IMR-90 (cell line): ENCODE measurements around the gene ATP6V1E1. TPM values are rescaled to one million over a fixed set of nuclear protein-coding genes. Genes with fewer than 3 reads are reported as not detected.

Experiments
- ATAC-seq: fragments of 200-7000 bp; cut with Tn5 transposase; 2 replicates; pipeline ENCODE4 v1.9.1; 2020; ENCODE audit warnings: low read depth, mild to moderate bottlenecking, moderate library complexity
- BruUV-seq: library from RNA; stranded (reverse); fragments of 400-500 nt; replicated peaks from 2 replicates; lab custom pipeline; 2021; lab: Mats Ljungman, UMichigan
- CTCF ChIA-PET: fragments of 300-600 bp; formaldehyde crosslinking; extraction: SDS; loops from one replicate; lab custom pipeline; 2021; ENCODE audit warnings: antibody characterized with exemption; lab: Yijun Ruan, JAX
- POLR2A ChIA-PET: fragments of 300-600 bp; sonication (Branson Sonifier 250); formaldehyde crosslinking; loops from one replicate; lab custom pipeline; 2022; ENCODE audit warnings: antibody characterized with exemption; ENCODE audit not compliant: unreplicated experiment; lab: Charles Lee
- DNase-seq: peaks from one replicate; pipeline ENCODE4 v3.0.0; 2013
- H2AFZ ChIP-seq: replicated peaks from 2 replicates; pipeline ENCODE3; 2013; ENCODE audit warnings: low read length, mild to moderate bottlenecking; ENCODE audit not compliant: poor library complexity
- H2AK5ac ChIP-seq: 2 replicates; pipeline ENCODE4 v1.6.1; 2013; ENCODE audit warnings: low read depth, low read length, inconsistent platforms
- H2AK9ac ChIP-seq: replicated peaks from 2 replicates; pipeline ENCODE3; 2013; ENCODE audit warnings: mild to moderate bottlenecking, low read depth, low read length, moderate library complexity; ENCODE audit not compliant: poor library complexity
- H2BK120ac ChIP-seq: 2 replicates; pipeline ENCODE4 v1.6.1; 2013; ENCODE audit warnings: low read depth, low read length, inconsistent platforms
- H2BK15ac ChIP-seq: 3 replicates; pipeline ENCODE4 v1.6.1; 2013; ENCODE audit warnings: low read depth, low read length, inconsistent platforms
- H2BK20ac ChIP-seq: 2 replicates; pipeline ENCODE4 v1.6.1; 2013; ENCODE audit warnings: low read depth, mild to moderate bottlenecking, inconsistent platforms, low read length, moderate library complexity
- H2BK5ac ChIP-seq: 2 replicates; pipeline ENCODE4 v1.6.1; 2013; ENCODE audit warnings: mild to moderate bottlenecking, low read depth, low read length, inconsistent platforms; ENCODE audit not compliant: poor library complexity, severe bottlenecking
- H3K14ac ChIP-seq: replicated peaks from 2 replicates; pipeline ENCODE4 v1.6.1; 2013; ENCODE audit warnings: low read depth, low read length, inconsistent platforms
- H3K18ac ChIP-seq: 2 replicates; pipeline ENCODE4 v1.6.1; 2013; ENCODE audit warnings: low read depth, low read length, control low read depth
- H3K23ac ChIP-seq: 2 replicates; pipeline ENCODE4 v1.6.1; 2013; ENCODE audit warnings: low read depth, low read length, inconsistent platforms
- H3K27ac ChIP-seq: 2 replicates; pipeline ENCODE4 v1.5.1; 2013; ENCODE audit warnings: mild to moderate bottlenecking, control low read depth, low read length; ENCODE audit not compliant: insufficient read depth
- H3K27me3 ChIP-seq: 2 replicates; pipeline ENCODE4 v1.6.1; 2013; ENCODE audit warnings: low read length; ENCODE audit not compliant: control insufficient read depth, insufficient read depth
- H3K36me3 ChIP-seq: 2 replicates; pipeline ENCODE4 v1.6.1; 2013; ENCODE audit warnings: low read length, mixed read lengths; ENCODE audit not compliant: control insufficient read depth, insufficient read depth
- H3K4ac ChIP-seq: 2 replicates; pipeline ENCODE4 v1.6.1; 2013; ENCODE audit warnings: low read depth, low read length, inconsistent platforms
- H3K4me1 ChIP-seq: 2 replicates; pipeline ENCODE4 v1.6.1; 2013; ENCODE audit warnings: low read length, mixed read lengths; ENCODE audit not compliant: control insufficient read depth, insufficient read depth
- H3K4me2 ChIP-seq: 2 replicates; pipeline ENCODE4 v1.6.1; 2013; ENCODE audit warnings: low read depth, mild to moderate bottlenecking, control low read depth, low read length, moderate library complexity
- H3K4me3 ChIP-seq: 2 replicates; pipeline ENCODE4 v1.5.1; 2013; ENCODE audit warnings: low read depth, mild to moderate bottlenecking, control low read depth, low read length, moderate library complexity; ENCODE audit not compliant: insufficient read depth
- H3K56ac ChIP-seq: 2 replicates; pipeline ENCODE4 v1.6.1; 2013; ENCODE audit warnings: low read length, inconsistent platforms; ENCODE audit not compliant: insufficient read depth; ENCODE audit errors: extremely low read depth
- H3K79me1 ChIP-seq, 2 experiments: 2 replicates each; pipeline ENCODE4 v1.6.1; 2013; ENCODE audit warnings: low read length in 2 of 2, inconsistent platforms in 1 of 2, low read depth in 1 of 2
- H3K9ac ChIP-seq: 2 replicates; pipeline ENCODE4 v1.6.1; 2013; ENCODE audit warnings: low read depth, low read length, control low read depth
- H3K9me1 ChIP-seq: 2 replicates; pipeline ENCODE4 v1.6.1; 2013; ENCODE audit warnings: low read length, inconsistent platforms; ENCODE audit not compliant: insufficient read depth
- H3K9me3 ChIP-seq: 2 replicates; pipeline ENCODE4 v1.6.1; 2013; ENCODE audit warnings: low read length; ENCODE audit not compliant: control insufficient read depth, insufficient read depth
- H4K20me1 ChIP-seq: 2 replicates; pipeline ENCODE4 v1.6.1; 2013; ENCODE audit warnings: low read length, inconsistent platforms; ENCODE audit not compliant: insufficient read depth
- H4K5ac ChIP-seq: 2 replicates; pipeline ENCODE4 v1.6.1; 2013; ENCODE audit warnings: mild to moderate bottlenecking, low read depth, low read length, control low read depth
- H4K8ac ChIP-seq, 2 experiments: 2 replicates each; pipeline ENCODE4 v1.6.1; 2013; ENCODE audit warnings: low read depth in 2 of 2, low read length in 2 of 2, control low read depth in 1 of 2, inconsistent platforms in 1 of 2
- H4K91ac ChIP-seq: 2 replicates; pipeline ENCODE4 v1.6.1; 2013; ENCODE audit warnings: low read depth, low read length, inconsistent platforms; ENCODE audit not compliant: insufficient read depth
- BHLHE40 ChIP-seq: fragments of 150-350 bp; IDR thresholded peaks from 2 replicates; pipeline ENCODE4 v1.6.1; 2016; ENCODE audit warnings: mild to moderate bottlenecking, low read depth, low read length
- CEBPB ChIP-seq: IDR thresholded peaks from 2 replicates; pipeline ENCODE4 v1.6.1; 2012; ENCODE audit warnings: low read depth, low read length, improper control_type of control experiment
- FOS ChIP-seq: fragments of 150-350 bp; IDR thresholded peaks from 2 replicates; pipeline ENCODE4 v1.6.1; 2016; ENCODE audit warnings: low read depth, low read length
- MAFK ChIP-seq: IDR thresholded peaks from 2 replicates; pipeline ENCODE4 v1.6.1; 2012; ENCODE audit warnings: low read depth, low read length, improper control_type of control experiment
- MAZ ChIP-seq: IDR thresholded peaks from 2 replicates; pipeline ENCODE4 v1.6.1; 2012; ENCODE audit warnings: low read depth, mild to moderate bottlenecking, low read length, improper control_type of control experiment, moderate library complexity, borderline replicate concordance
- NFE2L2 ChIP-seq: fragments of 150-350 bp; IDR thresholded peaks from 2 replicates; pipeline ENCODE4 v1.6.1; 2016; ENCODE audit warnings: low read depth, mild to moderate bottlenecking, low read length
- POLR2A ChIP-seq: IDR thresholded peaks from 2 replicates; pipeline ENCODE4 v1.6.1; 2012; ENCODE audit warnings: mild to moderate bottlenecking, low read depth, low read length
- RCOR1 ChIP-seq: IDR thresholded peaks from 2 replicates; pipeline ENCODE4 v1.6.1; 2012; ENCODE audit warnings: mild to moderate bottlenecking, low read length, improper control_type of control experiment; ENCODE audit not compliant: insufficient replicate concordance
- RFX5 ChIP-seq: IDR thresholded peaks from 2 replicates; pipeline ENCODE4 v1.8.0; 2012; ENCODE audit warnings: low read depth, mild to moderate bottlenecking, low read length, moderate library complexity
- SMC3 ChIP-seq: fragments of 150-350 bp; IDR thresholded peaks from 2 replicates; pipeline ENCODE4 v1.6.1; 2016; ENCODE audit warnings: low read depth, mild to moderate bottlenecking, antibody characterized with exemption, low read length, moderate library complexity
- WGBS, 2 experiments: methylation state at CpG; one replicate each; pipeline versions ENCODE4 v1.1.5 to v1.1.7; 2013; ENCODE audit warnings: missing lambda C conversion rate in 2 of 2; ENCODE audit not compliant: insufficient read length in 1 of 2; ENCODE audit errors: extremely low coverage in 2 of 2; 5-methylcytosine and 5-hydroxymethylcytosine counted together
- dilution Hi-C: fragments of 300-500 bp; cut with HindIII; formaldehyde crosslinking; loops from one replicate; pipeline ENCODE4 v1.14.3; 2018; ENCODE audit warnings: low sequenced_read_pairs; ENCODE audit not compliant: unreplicated experiment
- in situ Hi-C: fragments of 300-500 bp; cut with MboI; formaldehyde crosslinking; loops from 3 replicates; pipeline ENCODE4 v1.14.3; 2019; ENCODE audit warnings: low sequenced_read_pairs, inconsistent platforms, mixed read lengths
- intact Hi-C: fragments of 100-400 bp; cut with micrococcal nuclease; formaldehyde crosslinking; loops from 2 replicates; pipeline ENCODE4 v1.10.0; 2022
- polyA plus RNA-seq, 3 experiments: library from polyadenylated mRNA; depleted of rRNA; stranded (reverse); fragments of >200 nt; gene quantifications; 2 replicates each; pipeline ENCODE4 v1.2.3, GENCODE V29; 2012; ENCODE audit warnings: low replicate concordance in 1 of 3
- total RNA-seq: library from RNA; depleted of rRNA; stranded (reverse); fragments of >200 nt; gene quantifications from 2 replicates; pipeline ENCODE4 v1.2.3, GENCODE V29; 2012
- TF ChIP-seq, protein P1 (sequence below): conservative IDR thresholded peaks from 2 replicates; pipeline ENCODE4 v1.5.1; 2012; ENCODE audit warnings: mild to moderate bottlenecking, low read depth, low read length, improper control_type of control experiment
- TF ChIP-seq, protein P2 (sequence below): fragments of 150-350 bp; IDR thresholded peaks from 2 replicates; pipeline ENCODE4 v1.6.1; 2016; ENCODE audit warnings: low read depth, mild to moderate bottlenecking, low read length, moderate library complexity, borderline replicate concordance

Gene ATP6V1E1
- total and polyA plus RNA-seq, 2 of the 4 experiments (the other 2 are of a cell fraction), result 144 to 148 TPM

DNA sequence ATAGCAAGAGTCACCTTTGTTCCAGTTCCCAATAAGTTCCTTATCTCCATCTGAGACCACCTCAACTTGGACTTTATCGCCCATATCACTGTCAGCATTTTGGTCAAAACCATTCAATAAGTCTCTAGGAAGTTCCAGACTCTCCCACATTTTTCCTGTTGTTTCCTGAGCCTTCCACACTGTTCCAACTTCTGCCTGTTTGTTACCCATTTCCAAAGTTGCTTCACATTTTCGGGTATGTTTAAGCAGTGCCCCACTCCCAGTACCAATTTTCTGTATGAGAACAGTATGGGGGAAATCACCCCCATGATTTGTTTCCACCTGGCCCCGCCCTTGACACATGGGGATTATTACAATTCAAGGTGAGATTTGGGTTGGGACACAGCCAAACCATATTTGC is 36.7 kb upstream of the ATP6V1E1 start:
- Histone ChIP-seq H3K4ac (no peak overlapping the region), H3K9ac (no peak overlapping the region), H3K36me3 (peaks cover 26% of the 10 kb centered on the region), H2AK9ac (no peak overlapping the region), H2BK20ac (no peak overlapping the region), H3K27me3 (no peaks in the 10 kb centered on the region), H3K4me3 (no peak overlapping the region), H3K4me2 (no peak overlapping the region), H3K14ac (no peak overlapping the region), H3K9me3 (no peaks in the 10 kb centered on the region), H2BK120ac (no peak overlapping the region), H4K5ac (no peak overlapping the region), H3K79me1 (peaks cover 8 to 23% of the 10 kb centered on the region in 2 experiments; a peak in 3 of 4 replicates), H3K9me1 (no peaks in the 10 kb centered on the region), H2AFZ (no peak overlapping the region), H2BK15ac (no peak overlapping the region), H4K20me1 (no peaks in the 10 kb centered on the region), H3K18ac (no peak overlapping the region), H2BK5ac (no peak overlapping the region), H3K4me1 (no peaks in the 10 kb centered on the region), H4K91ac (no peak overlapping the region), H3K27ac (no peak overlapping the region), H4K8ac (no peak overlapping the region), H3K23ac (no peak overlapping the region), H2AK5ac (no peak overlapping the region), H3K56ac (no peak overlapping the region)
- no peak for DNase-seq
- BruUV-seq, result no TSS peak
- TF ChIP-seq, protein P1, sequence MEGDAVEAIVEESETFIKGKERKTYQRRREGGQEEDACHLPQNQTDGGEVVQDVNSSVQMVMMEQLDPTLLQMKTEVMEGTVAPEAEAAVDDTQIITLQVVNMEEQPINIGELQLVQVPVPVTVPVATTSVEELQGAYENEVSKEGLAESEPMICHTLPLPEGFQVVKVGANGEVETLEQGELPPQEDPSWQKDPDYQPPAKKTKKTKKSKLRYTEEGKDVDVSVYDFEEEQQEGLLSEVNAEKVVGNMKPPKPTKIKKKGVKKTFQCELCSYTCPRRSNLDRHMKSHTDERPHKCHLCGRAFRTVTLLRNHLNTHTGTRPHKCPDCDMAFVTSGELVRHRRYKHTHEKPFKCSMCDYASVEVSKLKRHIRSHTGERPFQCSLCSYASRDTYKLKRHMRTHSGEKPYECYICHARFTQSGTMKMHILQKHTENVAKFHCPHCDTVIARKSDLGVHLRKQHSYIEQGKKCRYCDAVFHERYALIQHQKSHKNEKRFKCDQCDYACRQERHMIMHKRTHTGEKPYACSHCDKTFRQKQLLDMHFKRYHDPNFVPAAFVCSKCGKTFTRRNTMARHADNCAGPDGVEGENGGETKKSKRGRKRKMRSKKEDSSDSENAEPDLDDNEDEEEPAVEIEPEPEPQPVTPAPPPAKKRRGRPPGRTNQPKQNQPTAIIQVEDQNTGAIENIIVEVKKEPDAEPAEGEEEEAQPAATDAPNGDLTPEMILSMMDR, result no peak
- TF ChIP-seq MAZ (no peak), RCOR1 (no peak), RFX5 (no peak), BHLHE40 (no peak), SMC3 (no peak), CEBPB (no peak), FOS (no peak), MAFK (no peak), NFE2L2 (no peak), POLR2A (no peak)
- TF ChIP-seq, protein P2, sequence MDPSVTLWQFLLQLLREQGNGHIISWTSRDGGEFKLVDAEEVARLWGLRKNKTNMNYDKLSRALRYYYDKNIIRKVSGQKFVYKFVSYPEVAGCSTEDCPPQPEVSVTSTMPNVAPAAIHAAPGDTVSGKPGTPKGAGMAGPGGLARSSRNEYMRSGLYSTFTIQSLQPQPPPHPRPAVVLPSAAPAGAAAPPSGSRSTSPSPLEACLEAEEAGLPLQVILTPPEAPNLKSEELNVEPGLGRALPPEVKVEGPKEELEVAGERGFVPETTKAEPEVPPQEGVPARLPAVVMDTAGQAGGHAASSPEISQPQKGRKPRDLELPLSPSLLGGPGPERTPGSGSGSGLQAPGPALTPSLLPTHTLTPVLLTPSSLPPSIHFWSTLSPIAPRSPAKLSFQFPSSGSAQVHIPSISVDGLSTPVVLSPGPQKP, result no peak
- no peak for ATAC-seq
- intact Hi-C loops (no loop called here), in situ Hi-C loops (no loop called here), dilution Hi-C loops (no loop called here)
- CTCF ChIA-PET, result no interaction called here
- WGBS, 2 experiments, result 100% methylated on average over 1 of the region's 3 CpGs; no CpG with 5 or more reads in 1 of the 2 experiments
- POLR2A ChIA-PET, result no interaction called here
